Gastroesophageal sphincter (tissue), 3 donors: Measurements from ENCODE around the gene TMEM141.

Experiments used
- EP300 ChIP-seq: sonication (generic); formaldehyde crosslinking; IDR thresholded peaks from one replicate; pipeline ENCODE4 v1.6.1; 2017; ENCODE audit warnings: antibody characterized with exemption, mild to moderate bottlenecking
- POLR2A ChIP-seq, 2 donors: fragments of 450-650 bp; IDR thresholded peaks; one replicate each; pipeline ENCODE4 v1.6.1; 2017; ENCODE audit warnings: antibody characterized with exemption in 2 of 2, mild to moderate bottlenecking in 2 of 2, moderate library complexity in 1 of 2
- POLR2AphosphoS5 ChIP-seq: sonication (generic); formaldehyde crosslinking; IDR thresholded peaks from one replicate; pipeline ENCODE4 v1.6.1; 2017; ENCODE audit warnings: antibody characterized with exemption
- TF ChIP-seq, protein P1 (sequence below), 4 experiments: fragments of 200-600 bp in 2 of 4; fragments of 450-650 bp in 2 of 4; sonication (generic) in 1 of 4; IDR thresholded peaks; one replicate each; pipeline ENCODE4 v1.5.1; 2017 to 2019; ENCODE audit warnings: antibody characterized with exemption in 4 of 4, mild to moderate bottlenecking in 2 of 4, moderate library complexity in 2 of 4

DNA sequence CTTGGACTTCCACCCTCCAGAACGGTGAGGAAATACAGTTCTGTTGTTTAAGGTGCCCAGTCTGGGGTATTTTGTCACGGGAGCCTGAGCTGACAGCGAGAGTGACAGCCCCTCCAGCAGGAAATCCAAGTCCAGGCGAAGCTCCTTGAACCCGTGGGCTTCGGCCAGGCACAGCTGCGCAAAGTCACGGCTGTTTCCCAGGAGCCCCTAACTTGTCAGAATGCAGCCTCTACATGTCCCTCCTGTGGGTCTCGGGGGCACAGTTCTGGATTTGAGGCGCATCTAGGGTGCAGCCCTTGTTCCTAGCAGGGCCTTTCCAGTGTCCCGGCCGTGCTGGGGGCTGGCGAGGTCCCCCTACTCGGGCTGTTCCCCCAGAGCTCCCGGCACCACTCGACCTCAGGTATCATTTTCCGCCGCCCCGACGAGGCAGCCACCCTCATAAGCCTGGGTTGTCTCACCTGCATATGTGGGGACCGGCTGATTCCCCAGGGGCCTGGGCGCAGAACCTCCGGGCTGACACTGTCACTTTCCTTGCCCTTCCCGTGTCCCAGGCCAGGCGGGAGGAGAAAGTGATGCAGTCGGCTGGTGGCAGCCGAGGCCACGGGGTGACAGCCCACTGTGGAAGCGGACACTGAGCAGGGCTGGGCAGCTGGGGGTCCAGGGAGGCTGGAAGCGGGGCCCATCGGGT, 37.6 kb upstream of the TMEM141 start:
- TF ChIP-seq, protein P1, sequence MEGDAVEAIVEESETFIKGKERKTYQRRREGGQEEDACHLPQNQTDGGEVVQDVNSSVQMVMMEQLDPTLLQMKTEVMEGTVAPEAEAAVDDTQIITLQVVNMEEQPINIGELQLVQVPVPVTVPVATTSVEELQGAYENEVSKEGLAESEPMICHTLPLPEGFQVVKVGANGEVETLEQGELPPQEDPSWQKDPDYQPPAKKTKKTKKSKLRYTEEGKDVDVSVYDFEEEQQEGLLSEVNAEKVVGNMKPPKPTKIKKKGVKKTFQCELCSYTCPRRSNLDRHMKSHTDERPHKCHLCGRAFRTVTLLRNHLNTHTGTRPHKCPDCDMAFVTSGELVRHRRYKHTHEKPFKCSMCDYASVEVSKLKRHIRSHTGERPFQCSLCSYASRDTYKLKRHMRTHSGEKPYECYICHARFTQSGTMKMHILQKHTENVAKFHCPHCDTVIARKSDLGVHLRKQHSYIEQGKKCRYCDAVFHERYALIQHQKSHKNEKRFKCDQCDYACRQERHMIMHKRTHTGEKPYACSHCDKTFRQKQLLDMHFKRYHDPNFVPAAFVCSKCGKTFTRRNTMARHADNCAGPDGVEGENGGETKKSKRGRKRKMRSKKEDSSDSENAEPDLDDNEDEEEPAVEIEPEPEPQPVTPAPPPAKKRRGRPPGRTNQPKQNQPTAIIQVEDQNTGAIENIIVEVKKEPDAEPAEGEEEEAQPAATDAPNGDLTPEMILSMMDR (IDR thresholded peaks at IDR 0.05), result no peak
- TF ChIP-seq EP300 (no peak), POLR2A (IDR thresholded peaks at IDR 0.05) (no peak), POLR2AphosphoS5 (no peak)
